ENCODE measurements around the gene MED15. TPM values are rescaled to one million over a fixed set of nuclear protein-coding genes. Genes with fewer than 3 reads are reported as not detected.
A peak's percentile ranks its signal among the peaks of the same experiment; 100 is the strongest.

MED15 gene
- total RNA-seq, 1 donor from 2014 or later = 16.7 TPM

GRCh38 chr22:20580179-20580578, 72.8 kb downstream of the MED15 start:
- H3K27ac ChIP-seq (ENCODE audit: low read depth, low read length) = no peak overlapping the region
- no peak overlapping the region for H3K4me3 ChIP-seq (ENCODE audit: low read length in 3 of 3)
- H3K9ac ChIP-seq (ENCODE audit: low read depth in 1 of 3, low read length in 3 of 3) = peak overlapping the region in 1 of 3 donors; percentile 45
- H3K4me1 ChIP-seq (ENCODE audit: control insufficient read depth in 3 of 3, insufficient read depth in 3 of 3, low read length in 3 of 3) = peaks cover 11 to 19% (median 11%) of the 10 kb centered on the region in 3 donors
- peaks cover 46 to 61% (median 60%) of the 10 kb centered on the region in 3 donors for H3K36me3 ChIP-seq (ENCODE audit: control insufficient read depth in 3 of 3, insufficient read depth in 3 of 3, low read length in 3 of 3)
- H3K9me3 ChIP-seq (ENCODE audit: control insufficient read depth in 3 of 3, low read length in 3 of 3) = no peaks in the 10 kb centered on the region
- H3K27me3 ChIP-seq (ENCODE audit: control insufficient read depth in 3 of 3, insufficient read depth in 3 of 3, low read length in 3 of 3) = no peaks in the 10 kb centered on the region

- H3K9me3 ChIP-seq (ENCODE audit: control insufficient read depth in 3 of 3, low read length in 3 of 3) = no peaks in the 10 kb centered on the region
- peaks cover 52 to 67% (median 64%) of the 10 kb centered on the region in 3 donors for H3K36me3 ChIP-seq (ENCODE audit: control insufficient read depth in 3 of 3, insufficient read depth in 3 of 3, low read length in 3 of 3)
- no peak overlapping the region for H3K4me3 ChIP-seq (ENCODE audit: low read length in 3 of 3)
- H3K27ac ChIP-seq (ENCODE audit: low read depth, low read length) = no peak overlapping the region
- no peaks in the 10 kb centered on the region for H3K27me3 ChIP-seq (ENCODE audit: control insufficient read depth in 3 of 3, insufficient read depth in 3 of 3, low read length in 3 of 3)
- peak overlapping the region in 1 of 3 donors; percentile 33 for H3K9ac ChIP-seq (ENCODE audit: low read depth in 1 of 3, low read length in 3 of 3)
- H3K4me1 ChIP-seq (ENCODE audit: control insufficient read depth in 3 of 3, insufficient read depth in 3 of 3, low read length in 3 of 3) = peaks cover 11 to 19% (median 11%) of the 10 kb centered on the region in 3 donors
These were observed 73.4 kb downstream of the MED15 start for GRCh38 chr22:20580611-20581502.

GRCh38 chr22:20581503-20582170, 74.2 kb downstream of the MED15 start:
- Histone ChIP-seq H3K4me3 (ENCODE audit: low read length in 3 of 3) (no peak overlapping the region), H3K4me1 (ENCODE audit: control insufficient read depth in 3 of 3, insufficient read depth in 3 of 3, low read length in 3 of 3) (peaks cover 11 to 17% (median 11%) of the 10 kb centered on the region in 3 donors), H3K36me3 (ENCODE audit: control insufficient read depth in 3 of 3, insufficient read depth in 3 of 3, low read length in 3 of 3) (peaks cover 55 to 69% (median 66%) of the 10 kb centered on the region in 3 donors), H3K27me3 (ENCODE audit: control insufficient read depth in 3 of 3, insufficient read depth in 3 of 3, low read length in 3 of 3) (no peaks in the 10 kb centered on the region), H3K27ac (ENCODE audit: low read depth, low read length) (no peak overlapping the region), H3K9ac (ENCODE audit: low read depth in 1 of 3, low read length in 3 of 3) (no peak overlapping the region), H3K9me3 (ENCODE audit: control insufficient read depth in 3 of 3, low read length in 3 of 3) (no peaks in the 10 kb centered on the region)

- H3K4me1 ChIP-seq (ENCODE audit: control insufficient read depth in 3 of 3, insufficient read depth in 3 of 3, low read length in 3 of 3) = peaks cover 8 to 12% (median 11%) of the 10 kb centered on the region in 3 donors
- no peak overlapping the region for H3K4me3 ChIP-seq (ENCODE audit: low read length in 3 of 3)
- no peak overlapping the region for H3K9ac ChIP-seq (ENCODE audit: low read depth in 1 of 3, low read length in 3 of 3)
- H3K36me3 ChIP-seq (ENCODE audit: control insufficient read depth in 3 of 3, insufficient read depth in 3 of 3, low read length in 3 of 3) = peaks cover 59 to 70% (median 68%) of the 10 kb centered on the region in 3 donors
- no peak overlapping the region for H3K27ac ChIP-seq (ENCODE audit: low read depth, low read length)
- H3K27me3 ChIP-seq (ENCODE audit: control insufficient read depth in 3 of 3, insufficient read depth in 3 of 3, low read length in 3 of 3) = no peaks in the 10 kb centered on the region
- no peaks in the 10 kb centered on the region for H3K9me3 ChIP-seq (ENCODE audit: control insufficient read depth in 3 of 3, low read length in 3 of 3)
These were observed 74.7 kb downstream of the MED15 start for GRCh38 chr22:20582171-20582511.

GRCh38 chr22:20582520-20583361, 75.3 kb downstream of the MED15 start:
- Histone ChIP-seq H3K36me3 (ENCODE audit: control insufficient read depth in 3 of 3, insufficient read depth in 3 of 3, low read length in 3 of 3) (peaks cover 63 to 70% (median 70%) of the 10 kb centered on the region in 3 donors), H3K27ac (ENCODE audit: low read depth, low read length) (no peak overlapping the region), H3K9me3 (ENCODE audit: control insufficient read depth in 3 of 3, low read length in 3 of 3) (no peaks in the 10 kb centered on the region), H3K9ac (ENCODE audit: low read depth in 1 of 3, low read length in 3 of 3) (peak overlapping the region in 1 of 3 donors; percentile 8), H3K27me3 (ENCODE audit: control insufficient read depth in 3 of 3, insufficient read depth in 3 of 3, low read length in 3 of 3) (no peaks in the 10 kb centered on the region), H3K4me3 (ENCODE audit: low read length in 3 of 3) (no peak overlapping the region), H3K4me1 (ENCODE audit: control insufficient read depth in 3 of 3, insufficient read depth in 3 of 3, low read length in 3 of 3) (peaks cover 8 to 11% (median 11%) of the 10 kb centered on the region in 3 donors)

GRCh38 chr22:20583471-20583922, 76.1 kb downstream of the MED15 start:
- Histone ChIP-seq H3K4me1 (ENCODE audit: control insufficient read depth in 3 of 3, insufficient read depth in 3 of 3, low read length in 3 of 3) (peaks cover 2 to 9% (median 6%) of the 10 kb centered on the region in 3 donors), H3K27ac (ENCODE audit: low read depth, low read length) (no peak overlapping the region), H3K27me3 (ENCODE audit: control insufficient read depth in 3 of 3, insufficient read depth in 3 of 3, low read length in 3 of 3) (no peaks in the 10 kb centered on the region), H3K9me3 (ENCODE audit: control insufficient read depth in 3 of 3, low read length in 3 of 3) (no peaks in the 10 kb centered on the region), H3K36me3 (ENCODE audit: control insufficient read depth in 3 of 3, insufficient read depth in 3 of 3, low read length in 3 of 3) (peaks cover 60 to 68% (median 66%) of the 10 kb centered on the region in 3 donors), H3K4me3 (ENCODE audit: low read length in 3 of 3) (no peak overlapping the region), H3K9ac (ENCODE audit: low read depth in 1 of 3, low read length in 3 of 3) (no peak overlapping the region)

- Histone ChIP-seq H3K27me3 (ENCODE audit: control insufficient read depth in 3 of 3, insufficient read depth in 3 of 3, low read length in 3 of 3) (no peaks in the 10 kb centered on the region), H3K9me3 (ENCODE audit: control insufficient read depth in 3 of 3, low read length in 3 of 3) (no peaks in the 10 kb centered on the region), H3K27ac (ENCODE audit: low read depth, low read length) (no peak overlapping the region), H3K9ac (ENCODE audit: low read depth in 1 of 3, low read length in 3 of 3) (no peak overlapping the region), H3K4me1 (ENCODE audit: control insufficient read depth in 3 of 3, insufficient read depth in 3 of 3, low read length in 3 of 3) (peaks cover 0 to 1% (median 0%) of the 10 kb centered on the region in 3 donors), H3K36me3 (ENCODE audit: control insufficient read depth in 3 of 3, insufficient read depth in 3 of 3, low read length in 3 of 3) (peaks cover 57 to 64% (median 59%) of the 10 kb centered on the region in 3 donors), H3K4me3 (ENCODE audit: low read length in 3 of 3) (no peak overlapping the region)
These were observed 76.8 kb downstream of the MED15 start for GRCh38 chr22:20584029-20584871.

GRCh38 chr22:20584872-20585638, 77.6 kb downstream of the MED15 start:
- no peaks in the 10 kb centered on the region for H3K9me3 ChIP-seq (ENCODE audit: control insufficient read depth in 3 of 3, low read length in 3 of 3)
- peaks cover 52 to 62% (median 52%) of the 10 kb centered on the region in 3 donors for H3K36me3 ChIP-seq (ENCODE audit: control insufficient read depth in 3 of 3, insufficient read depth in 3 of 3, low read length in 3 of 3)
- no peak overlapping the region for H3K27ac ChIP-seq (ENCODE audit: low read depth, low read length)
- H3K4me3 ChIP-seq (ENCODE audit: low read length in 3 of 3) = no peak overlapping the region
- no peaks in the 10 kb centered on the region for H3K27me3 ChIP-seq (ENCODE audit: control insufficient read depth in 3 of 3, insufficient read depth in 3 of 3, low read length in 3 of 3)
- H3K9ac ChIP-seq (ENCODE audit: low read depth in 1 of 3, low read length in 3 of 3) = no peak overlapping the region
- no peaks in the 10 kb centered on the region for H3K4me1 ChIP-seq (ENCODE audit: control insufficient read depth in 3 of 3, insufficient read depth in 3 of 3, low read length in 3 of 3)

Data from skeletal muscle tissue (tissue), 4 donors.